ENCODE data around the gene MYO3B.

- TF ChIP-seq CTCF (IDR thresholded peaks at IDR 0.05) (no peak), POLR2A (IDR thresholded peaks at IDR 0.05) (no peak)
Observed at GRCh38 chr2:170307052-170307451, 129.1 kb downstream of the MYO3B start.
